ENCODE measurements around the gene RAF1. TPM values are rescaled to one million over a fixed set of nuclear protein-coding genes. Genes with fewer than 3 reads are reported as not detected.
"Not testable (repeated sequence)": the region's sequence is repeated elsewhere in the genome, so short reads cannot be mapped to it uniquely, and the experiment has no call there.

RAF1 gene
- total and polyA plus RNA-seq, 5 donors from 2014 or later = 54.1 to 133 (median 68.8) TPM

DNA sequence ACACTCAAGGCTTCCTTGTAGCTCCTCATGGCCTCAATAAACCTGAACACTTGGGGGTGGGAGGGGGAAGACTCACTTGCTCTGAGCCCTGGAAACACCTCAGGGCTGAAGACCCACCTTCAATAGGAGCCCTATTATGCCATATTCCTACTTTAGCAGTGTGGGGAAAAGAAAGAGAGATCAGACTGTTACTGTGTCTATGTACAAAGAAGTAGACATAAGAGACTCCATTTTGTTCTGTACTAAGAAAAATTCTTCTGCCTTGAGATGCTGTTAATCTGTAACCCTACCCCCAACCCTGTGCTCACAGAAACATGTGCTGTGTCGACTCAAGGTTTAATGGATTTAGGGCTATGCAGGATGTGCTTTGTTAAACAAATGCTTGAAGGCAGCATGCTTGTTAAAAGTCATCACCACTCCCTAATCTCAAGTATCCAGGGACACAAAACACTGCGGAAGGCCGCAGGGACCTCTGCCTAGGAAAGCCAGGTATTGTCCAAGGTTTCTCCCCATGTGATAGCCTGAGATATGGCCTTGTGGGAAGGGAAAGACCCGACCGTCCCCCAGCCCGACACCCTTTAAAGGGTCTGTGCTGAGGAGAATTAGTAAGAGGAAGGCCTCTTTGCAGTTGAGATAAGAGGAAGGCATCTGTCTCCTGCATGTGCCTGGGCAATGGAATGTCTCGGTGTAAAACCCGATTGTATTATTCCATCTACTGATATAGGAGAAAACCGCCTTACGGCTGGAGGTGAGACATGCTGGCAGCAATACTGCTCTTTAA is 10.2 kb upstream of the RAF1 start:
- not testable (repeated sequence) for H3K4me3 ChIP-seq (ENCODE audit: low read depth, low read length); H3K27ac Mint-ChIP-seq; H3K36me3 ChIP-seq (ENCODE audit: control insufficient read depth, insufficient read depth, low read length); H3K27me3 Mint-ChIP-seq; ATAC-seq (ENCODE audit: low read depth in 2 of 2); H3K27me3 ChIP-seq (ENCODE audit: control insufficient read depth, insufficient read depth, low read length); H3K9me3 ChIP-seq (ENCODE audit: control insufficient read depth in 2 of 2, low read length in 2 of 2); H3K4me1 ChIP-seq (ENCODE audit: control insufficient read depth, insufficient read depth, low read length, poor library complexity, severe bottlenecking); H3K4me3 Mint-ChIP-seq; H3K36me3 Mint-ChIP-seq; H3K9me3 Mint-ChIP-seq; H3K27ac ChIP-seq (ENCODE audit: insufficient read depth, low read length, poor library complexity, severe bottlenecking); DNase-seq; H3K4me1 Mint-ChIP-seq

- no peaks in the 10 kb centered on the region for H3K4me1 ChIP-seq (ENCODE audit: control insufficient read depth, insufficient read depth, low read length, poor library complexity, severe bottlenecking)
- no peak overlapping the region for H3K4me3 ChIP-seq (ENCODE audit: low read depth, low read length)
- no peaks in the 10 kb centered on the region for H3K9me3 ChIP-seq (ENCODE audit: control insufficient read depth in 2 of 2, low read length in 2 of 2)
- H3K27me3 Mint-ChIP-seq = peaks cover 11% of the 10 kb centered on the region
- no peak overlapping the region for H3K4me3 Mint-ChIP-seq
- H3K27ac ChIP-seq (ENCODE audit: insufficient read depth, low read length, poor library complexity, severe bottlenecking) = no peak overlapping the region
- ATAC-seq (ENCODE audit: low read depth in 2 of 2) (no peak), DNase-seq (no peak)
- H3K4me1 Mint-ChIP-seq = no peaks in the 10 kb centered on the region
- H3K9me3 Mint-ChIP-seq = peaks cover 0 to 2% (median 0%) of the 10 kb centered on the region in 7 donors
- no peaks in the 10 kb centered on the region for H3K36me3 ChIP-seq (ENCODE audit: control insufficient read depth, insufficient read depth, low read length)
- no peaks in the 10 kb centered on the region for H3K27me3 ChIP-seq (ENCODE audit: control insufficient read depth, insufficient read depth, low read length)
- no peaks in the 10 kb centered on the region for H3K36me3 Mint-ChIP-seq
- no peak overlapping the region for H3K27ac Mint-ChIP-seq
Measured at GRCh38 chr3:12671120-12671450, 7.2 kb upstream of the RAF1 start.

- no peaks in the 10 kb centered on the region for H3K36me3 Mint-ChIP-seq
- H3K4me1 ChIP-seq (ENCODE audit: control insufficient read depth, insufficient read depth, low read length, poor library complexity, severe bottlenecking) = no peaks in the 10 kb centered on the region
Measured at GRCh38 chr3:12670365-12671119, 6.6 kb upstream of the RAF1 start.

GRCh38 chr3:12663401-12663935 is 449 bp downstream of the RAF1 start:
- H3K4me3 Mint-ChIP-seq = peak overlapping the region; percentile 99 to 100 (median 99)
- H3K4me1 Mint-ChIP-seq = peaks cover 20 to 50% (median 37%) of the 10 kb centered on the region in 4 donors
- H3K9me3 ChIP-seq (ENCODE audit: control insufficient read depth in 2 of 2, low read length in 2 of 2) = no peaks in the 10 kb centered on the region
- no peaks in the 10 kb centered on the region for H3K36me3 ChIP-seq (ENCODE audit: control insufficient read depth, insufficient read depth, low read length)
- peaks cover 41% of the 10 kb centered on the region for H3K4me1 ChIP-seq (ENCODE audit: control insufficient read depth, insufficient read depth, low read length, poor library complexity, severe bottlenecking)
- ATAC-seq (ENCODE audit: low read depth in 2 of 2) = peak; percentile 51 to 53
- DNase-seq = peak; percentile 23 to 59 (median 42)
- H3K27ac Mint-ChIP-seq = peak overlapping the region; percentile 99 to 100 (median 100)
- peaks cover 8% of the 10 kb centered on the region for H3K27me3 Mint-ChIP-seq
- peak overlapping the region; percentile 97 for H3K27ac ChIP-seq (ENCODE audit: insufficient read depth, low read length, poor library complexity, severe bottlenecking)
- H3K4me3 ChIP-seq (ENCODE audit: low read depth, low read length) = peak overlapping the region; percentile 99
- no peaks in the 10 kb centered on the region for H3K27me3 ChIP-seq (ENCODE audit: control insufficient read depth, insufficient read depth, low read length)
- H3K36me3 Mint-ChIP-seq = no peaks in the 10 kb centered on the region
- H3K9me3 Mint-ChIP-seq = no peaks in the 10 kb centered on the region

More at GRCh38 chr3:12670365-12671119, 6.6 kb upstream of the RAF1 start:
- no peaks in the 10 kb centered on the region for H3K27me3 ChIP-seq (ENCODE audit: control insufficient read depth, insufficient read depth, low read length)
- Mint-ChIP-seq H3K27me3 (peaks cover 10% of the 10 kb centered on the region), H3K4me3 (no peak overlapping the region), H3K9me3 (peaks cover 0 to 2% (median 0%) of the 10 kb centered on the region in 7 donors), H3K4me1 (no peaks in the 10 kb centered on the region), H3K27ac (no peak overlapping the region)
- ATAC-seq (ENCODE audit: low read depth in 2 of 2) (no peak), DNase-seq (no peak)
- H3K36me3 ChIP-seq (ENCODE audit: control insufficient read depth, insufficient read depth, low read length) = no peaks in the 10 kb centered on the region
- no peak overlapping the region for H3K4me3 ChIP-seq (ENCODE audit: low read depth, low read length)
- H3K9me3 ChIP-seq (ENCODE audit: control insufficient read depth in 2 of 2, low read length in 2 of 2) = no peaks in the 10 kb centered on the region
- H3K27ac ChIP-seq (ENCODE audit: insufficient read depth, low read length, poor library complexity, severe bottlenecking) = no peak overlapping the region

DNA sequence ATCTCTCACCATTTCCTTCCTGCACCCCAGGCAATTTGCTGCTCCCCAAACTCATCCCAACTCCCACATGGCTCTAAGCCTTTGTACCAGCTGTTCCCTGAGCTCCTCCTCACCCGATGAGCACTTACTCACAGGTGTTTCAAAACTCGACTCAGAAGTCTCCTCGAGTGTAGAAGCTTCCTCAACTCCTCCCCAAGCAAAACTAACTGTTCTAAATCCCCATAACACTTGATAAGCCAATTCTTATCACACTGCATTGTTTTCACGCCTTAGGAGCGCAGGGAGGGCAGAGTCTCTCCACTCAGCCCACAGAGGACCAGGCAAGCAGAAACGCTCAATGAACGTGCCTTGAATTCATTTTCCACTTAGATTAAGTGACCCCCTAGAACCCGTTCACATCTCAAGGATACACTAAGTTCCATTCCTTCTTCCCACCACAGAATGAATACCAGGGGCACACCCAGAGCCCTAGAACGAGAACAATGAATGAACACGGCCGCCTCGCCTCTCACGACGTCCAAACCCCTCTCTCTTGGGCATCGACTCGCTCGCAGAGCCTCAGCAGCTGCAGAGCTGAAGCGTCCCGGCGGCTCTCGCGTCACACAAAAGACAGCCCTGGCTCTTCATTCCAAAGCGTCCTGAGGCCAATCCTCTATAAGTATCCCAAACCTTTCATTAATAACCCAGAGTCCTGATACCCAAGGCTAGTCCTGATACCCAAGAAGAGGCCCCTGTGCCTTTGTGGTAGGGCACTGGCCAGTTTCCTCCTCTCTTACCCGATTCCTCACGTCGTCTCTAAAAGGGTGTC is 1.1 kb downstream of the RAF1 start:
- Histone ChIP-seq H3K27ac (ENCODE audit: insufficient read depth, low read length, poor library complexity, severe bottlenecking) (peak overlapping the region; percentile 97), H3K36me3 (ENCODE audit: control insufficient read depth, insufficient read depth, low read length) (no peaks in the 10 kb centered on the region), H3K27me3 (ENCODE audit: control insufficient read depth, insufficient read depth, low read length) (no peaks in the 10 kb centered on the region), H3K4me1 (ENCODE audit: control insufficient read depth, insufficient read depth, low read length, poor library complexity, severe bottlenecking) (peaks cover 47% of the 10 kb centered on the region), H3K4me3 (ENCODE audit: low read depth, low read length) (peak overlapping the region; percentile 95), H3K9me3 (ENCODE audit: control insufficient read depth in 2 of 2, low read length in 2 of 2) (no peaks in the 10 kb centered on the region)
- Mint-ChIP-seq H3K4me3 (peak overlapping the region; percentile 99 to 100 (median 99)), H3K27ac (peak overlapping the region; percentile 94 to 100 (median 99)), H3K27me3 (peaks cover 6% of the 10 kb centered on the region), H3K36me3 (no peaks in the 10 kb centered on the region), H3K9me3 (no peaks in the 10 kb centered on the region), H3K4me1 (peaks cover 23 to 57% (median 41%) of the 10 kb centered on the region in 4 donors)
- ATAC-seq (ENCODE audit: low read depth in 2 of 2) (no peak), DNase-seq (peak; percentile 17 to 49 (median 26))

- Histone ChIP-seq H3K4me1 (ENCODE audit: control insufficient read depth, insufficient read depth, low read length, poor library complexity, severe bottlenecking) (peaks cover 48% of the 10 kb centered on the region), H3K36me3 (ENCODE audit: control insufficient read depth, insufficient read depth, low read length) (no peaks in the 10 kb centered on the region), H3K9me3 (ENCODE audit: control insufficient read depth in 2 of 2, low read length in 2 of 2) (no peaks in the 10 kb centered on the region), H3K27ac (ENCODE audit: insufficient read depth, low read length, poor library complexity, severe bottlenecking) (peak overlapping the region; percentile 97), H3K27me3 (ENCODE audit: control insufficient read depth, insufficient read depth, low read length) (no peaks in the 10 kb centered on the region), H3K4me3 (ENCODE audit: low read depth, low read length) (peak overlapping the region; percentile 95)
- H3K9me3 Mint-ChIP-seq = no peaks in the 10 kb centered on the region
- H3K36me3 Mint-ChIP-seq = no peaks in the 10 kb centered on the region
- peaks cover 26 to 63% (median 44%) of the 10 kb centered on the region in 4 donors for H3K4me1 Mint-ChIP-seq
- no peak for ATAC-seq (ENCODE audit: low read depth in 2 of 2)
- DNase-seq = peak in 1 of 3 donors; percentile 10
- H3K27ac Mint-ChIP-seq = peak overlapping the region; percentile 94 to 100 (median 99)
- H3K4me3 Mint-ChIP-seq = peak overlapping the region; percentile 99 to 100 (median 99)
- peaks cover 6% of the 10 kb centered on the region for H3K27me3 Mint-ChIP-seq
Measured at GRCh38 chr3:12661926-12662592, 1.9 kb downstream of the RAF1 start.

DNA sequence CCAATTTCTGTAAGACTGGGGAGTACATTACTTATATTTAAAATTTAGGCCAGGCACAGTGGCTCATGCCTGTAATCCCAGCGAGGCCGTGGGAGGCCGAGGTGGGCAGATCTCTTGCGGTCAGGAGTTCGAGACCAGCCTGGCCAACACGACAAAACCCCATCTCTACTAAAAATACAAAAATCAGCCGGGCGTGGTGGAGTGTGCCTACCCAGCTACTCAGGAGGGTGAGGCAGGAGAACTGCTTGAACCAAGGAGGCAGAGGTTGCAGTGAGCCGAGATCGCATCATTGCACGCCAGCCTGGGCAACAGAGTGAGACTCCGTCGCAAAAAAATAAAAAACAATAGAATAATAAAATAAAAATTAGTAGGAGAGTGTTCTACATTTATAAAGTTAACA is 2.5 kb downstream of the RAF1 start:
- H3K9me3 Mint-ChIP-seq; ATAC-seq (ENCODE audit: low read depth in 2 of 2); H3K36me3 ChIP-seq (ENCODE audit: control insufficient read depth, insufficient read depth, low read length); H3K27me3 ChIP-seq (ENCODE audit: control insufficient read depth, insufficient read depth, low read length); H3K27ac ChIP-seq (ENCODE audit: insufficient read depth, low read length, poor library complexity, severe bottlenecking); H3K27me3 Mint-ChIP-seq; H3K36me3 Mint-ChIP-seq; H3K27ac Mint-ChIP-seq; DNase-seq; H3K9me3 ChIP-seq (ENCODE audit: control insufficient read depth in 2 of 2, low read length in 2 of 2): not testable (repeated sequence)
- H3K4me3 ChIP-seq (ENCODE audit: low read depth, low read length) = peak overlapping the region; percentile 95
- H3K4me1 Mint-ChIP-seq = peaks cover 32 to 70% (median 47%) of the 10 kb centered on the region in 4 donors
- peaks cover 55% of the 10 kb centered on the region for H3K4me1 ChIP-seq (ENCODE audit: control insufficient read depth, insufficient read depth, low read length, poor library complexity, severe bottlenecking)
- H3K4me3 Mint-ChIP-seq = peak overlapping the region in 3 of 4 donors; percentile 46 to 75 (median 61)

Data from CD4-positive, CD25-positive, alpha-beta regulatory T cell (primary cell).